ENCODE results near the gene LACC1.
A peak's percentile ranks its signal among the peaks of the same experiment; 100 is the strongest.

Gene LACC1

GRCh38 chr13:43879755-43880181 lies at the start of gene LACC1:
Gene LACC1 (plus strand): TSS chr13:43879904. CDS start chr13:43880986, 1,082 bp downstream.
- DNase-seq = peak; percentile 73

- DNase-seq = no peak
Observed at GRCh38 chr13:43830497-43830881, 49.2 kb upstream of the LACC1 start.

DNA sequence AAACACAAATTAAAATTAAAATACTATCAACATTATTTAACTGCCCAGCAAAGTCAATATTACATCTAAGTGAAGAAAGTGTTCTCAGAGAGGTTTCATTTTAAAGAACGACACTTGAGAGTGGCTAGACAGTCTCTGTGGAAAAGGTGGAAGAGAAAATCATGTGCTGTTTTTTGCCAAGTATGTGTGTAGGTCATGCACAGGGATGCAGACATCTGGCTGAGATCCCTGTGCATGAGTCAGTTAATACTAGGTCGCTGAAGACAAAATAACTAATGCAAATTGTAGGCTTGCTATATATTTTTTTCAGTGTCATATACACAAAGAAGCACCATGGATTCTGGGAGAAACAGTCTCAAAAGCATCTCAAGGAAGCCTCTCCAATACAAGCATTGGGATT lies 48.6 kb upstream of the LACC1 start:
- no peak for DNase-seq

GRCh38 chr13:43835701-43836100 lies 44.0 kb upstream of the LACC1 start:
- no peak for DNase-seq

GRCh38 chr13:43838909-43839308 lies 40.8 kb upstream of the LACC1 start:
- no peak for DNase-seq

GRCh38 chr13:43846496-43847158 lies 33.1 kb upstream of the LACC1 start:
- no peak for DNase-seq

- no peak for DNase-seq
Observed at GRCh38 chr13:43848001-43848649, 31.6 kb upstream of the LACC1 start.

GRCh38 chr13:43850873-43851272 lies 28.8 kb upstream of the LACC1 start:
- no peak for DNase-seq

- DNase-seq = no peak
Observed at GRCh38 chr13:43852923-43853404, 26.7 kb upstream of the LACC1 start.

DNA sequence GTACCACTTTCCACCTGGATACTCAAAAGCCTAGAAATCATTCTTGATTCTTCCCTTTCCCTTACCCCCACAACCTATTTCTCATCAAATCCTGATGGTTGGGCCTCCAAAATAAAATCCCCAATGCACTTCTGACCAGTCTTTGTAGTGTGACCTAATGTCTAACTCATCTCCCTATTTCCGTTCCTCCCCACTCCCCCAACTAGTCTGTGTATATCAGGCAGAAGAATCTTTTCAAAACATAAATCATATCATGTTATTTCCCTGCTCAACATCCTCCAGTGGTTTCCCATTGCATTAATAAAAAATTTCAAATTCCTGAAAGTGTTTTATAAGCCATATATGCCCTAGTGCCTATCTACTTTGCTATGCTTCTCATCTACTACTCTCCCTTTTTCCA lies 17.8 kb upstream of the LACC1 start:
- no peak for DNase-seq

DNA sequence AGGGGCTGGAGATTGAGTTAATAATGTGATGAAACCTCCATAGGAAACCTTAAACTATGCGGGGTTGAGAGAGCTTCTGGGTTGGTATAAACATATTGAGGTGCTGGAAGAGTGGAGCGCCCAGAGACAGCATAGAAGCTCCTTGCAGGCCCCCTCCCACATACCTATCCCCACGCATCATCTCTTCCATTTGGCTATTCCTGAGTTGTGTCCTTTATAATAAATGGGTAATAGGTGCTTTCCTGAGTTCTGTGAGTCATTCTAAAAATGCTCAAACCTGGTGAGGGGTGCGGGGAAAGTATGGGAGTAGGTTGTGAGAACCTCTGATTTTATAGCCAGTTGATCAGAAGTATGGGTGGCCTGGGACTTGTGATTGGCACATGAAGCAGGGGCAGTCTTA lies 14.8 kb upstream of the LACC1 start:
- DNase-seq = no peak

- no peak for DNase-seq
Observed at GRCh38 chr13:43865892-43866291, 13.8 kb upstream of the LACC1 start.

- no peak for DNase-seq
Observed at GRCh38 chr13:43872181-43872580, 7.5 kb upstream of the LACC1 start.

DNA sequence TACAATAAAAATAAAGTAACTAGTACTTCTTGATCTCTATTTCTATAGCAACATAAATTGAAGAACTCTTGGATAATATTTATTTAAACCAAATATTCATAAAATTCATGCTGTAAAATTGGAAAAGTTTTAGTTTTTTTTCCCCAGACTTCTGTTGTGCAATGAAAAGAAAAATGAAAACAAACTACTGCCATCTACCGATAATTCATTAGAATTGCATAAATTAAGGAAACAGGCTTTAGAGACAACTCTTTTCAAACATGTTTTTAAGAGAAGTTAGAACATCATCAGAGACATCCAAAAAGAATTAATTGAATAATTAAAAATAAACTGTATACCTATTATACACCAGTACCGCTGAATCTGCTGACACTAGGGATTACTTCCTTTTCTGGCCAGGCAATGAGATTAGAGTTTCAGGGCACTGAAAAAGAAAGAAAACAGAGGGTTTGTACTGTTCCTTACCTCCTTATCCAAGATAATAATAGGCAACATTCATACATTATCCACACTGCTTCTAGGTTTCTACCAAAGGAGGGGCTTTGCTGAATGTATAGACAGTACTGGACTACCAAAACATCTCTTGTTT lies 5.1 kb upstream of the LACC1 start:
- no peak for DNase-seq

DNA sequence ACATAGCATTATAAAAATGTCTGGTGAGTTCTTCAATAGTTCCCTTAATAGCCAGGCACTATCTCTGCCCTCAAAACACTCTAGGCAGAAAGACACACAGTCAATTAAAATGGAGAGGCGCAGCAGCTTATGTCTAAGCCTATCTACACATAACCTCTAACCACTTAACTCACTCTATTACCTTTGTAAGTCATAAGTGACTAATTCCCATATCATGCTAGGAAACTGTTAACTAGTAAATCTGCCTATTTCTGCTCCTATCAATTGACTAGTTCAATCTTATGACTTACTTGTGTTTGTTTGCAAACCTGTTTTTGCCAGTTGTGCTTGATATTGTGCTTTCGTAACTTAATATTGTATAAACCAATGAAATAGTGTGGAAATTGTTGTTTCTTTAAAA lies 3.3 kb upstream of the LACC1 start:
- no peak for DNase-seq

DNA sequence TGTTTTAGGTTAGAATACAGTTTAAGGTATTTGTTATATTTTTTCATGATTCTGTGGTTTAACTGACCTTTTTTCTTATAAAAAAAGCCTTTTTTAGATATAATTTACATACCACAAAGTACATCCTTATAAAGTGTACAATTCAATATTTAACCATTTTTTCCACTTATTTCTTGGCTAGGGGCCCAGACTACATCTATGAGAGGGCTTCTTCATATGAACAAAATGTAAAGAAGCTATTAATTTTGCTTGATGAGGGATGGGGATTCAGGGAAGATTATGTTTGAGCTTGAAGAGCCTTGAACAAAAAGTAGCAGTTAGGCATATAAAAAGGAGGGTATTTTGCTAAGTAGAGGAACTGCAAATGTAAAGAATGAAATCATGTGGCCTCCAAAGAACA lies 2.4 kb upstream of the LACC1 start:
- no peak for DNase-seq

- no peak for DNase-seq
Observed at GRCh38 chr13:43877766-43878165, 1.9 kb upstream of the LACC1 start.

DNA sequence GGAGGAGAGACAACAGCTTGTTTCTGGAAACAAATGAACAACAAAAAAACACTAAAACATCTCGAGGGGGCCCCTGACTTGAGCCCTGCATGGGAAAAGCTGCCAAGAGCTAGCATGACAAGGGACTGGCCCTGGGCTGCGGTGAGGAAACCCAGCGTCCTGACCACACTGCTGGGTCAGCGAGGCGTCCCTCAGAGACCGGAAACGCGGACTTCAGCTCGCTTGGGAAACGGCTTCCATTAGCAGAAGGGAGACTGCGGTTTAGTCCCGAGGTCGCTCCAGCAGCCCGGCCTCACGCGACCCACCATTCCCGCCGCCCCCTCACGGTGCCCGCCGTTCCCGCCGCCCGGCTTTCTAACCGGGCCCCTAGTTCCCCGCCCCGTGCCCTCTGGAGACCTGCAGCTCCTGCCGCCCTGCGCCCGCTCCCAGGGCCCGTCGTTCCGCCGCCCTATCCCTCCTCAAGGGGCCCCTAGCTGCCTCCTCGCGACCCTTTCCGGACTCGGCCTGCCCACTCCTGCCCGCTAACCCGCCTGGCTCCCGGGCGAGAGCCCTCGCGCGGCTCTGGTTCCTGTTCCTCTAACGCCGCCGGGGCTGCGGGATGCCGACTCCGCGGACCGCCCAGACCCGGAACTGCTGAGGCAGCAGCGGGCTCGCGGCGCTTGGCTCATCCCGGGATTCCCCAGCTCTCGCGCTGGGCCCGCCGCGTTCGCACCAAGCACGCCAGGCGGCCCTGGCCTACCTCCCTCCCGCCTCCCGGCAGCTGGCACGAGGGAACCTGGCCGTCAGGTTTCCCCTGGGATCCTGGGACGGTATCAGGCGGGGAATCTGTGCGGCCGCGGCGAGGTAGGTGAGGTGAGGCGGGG lies 581 bp upstream of the LACC1 start, which contains the start of gene CCDC122:
CCDC122 (minus strand) TSS at position 849 of the 863 bp plus-strand sequence. CDS start 10,364 bp downstream, outside the sequence.
- peak; percentile 77 for DNase-seq

DNA sequence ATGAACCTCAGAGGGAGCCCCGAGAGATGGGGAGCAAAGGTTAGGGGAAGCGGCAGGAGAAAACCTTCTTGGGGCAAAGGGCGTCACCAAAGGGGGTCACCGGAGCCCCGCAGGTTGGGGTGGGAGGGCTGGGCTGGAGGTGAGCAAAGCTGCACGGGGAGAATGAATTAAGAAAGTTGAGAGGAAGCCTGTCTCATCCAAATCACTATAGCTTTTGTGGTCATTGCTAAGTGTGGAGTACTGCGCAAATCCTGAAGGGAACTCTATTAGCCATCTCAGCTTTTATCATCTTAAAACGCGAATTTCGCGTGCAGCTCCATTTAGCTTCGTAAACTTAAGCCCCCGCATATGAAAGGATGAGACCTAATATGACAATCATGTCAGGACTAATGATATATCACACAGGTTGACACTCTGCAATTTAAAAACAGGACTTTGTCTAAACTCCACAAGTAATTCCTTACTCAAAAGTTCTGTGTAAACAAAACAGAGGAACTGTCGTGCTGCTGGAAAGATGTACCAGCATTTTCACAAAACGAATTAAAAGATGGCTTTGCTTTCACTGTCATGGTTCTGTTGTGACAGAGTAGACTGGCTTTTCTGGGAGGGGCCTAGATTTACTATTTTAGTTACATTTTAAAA lies 631 bp downstream of the LACC1 start:
- DNase-seq = no peak

- no peak for DNase-seq
Observed at GRCh38 chr13:43880926-43881325, 1.2 kb downstream of the LACC1 start.

DNA sequence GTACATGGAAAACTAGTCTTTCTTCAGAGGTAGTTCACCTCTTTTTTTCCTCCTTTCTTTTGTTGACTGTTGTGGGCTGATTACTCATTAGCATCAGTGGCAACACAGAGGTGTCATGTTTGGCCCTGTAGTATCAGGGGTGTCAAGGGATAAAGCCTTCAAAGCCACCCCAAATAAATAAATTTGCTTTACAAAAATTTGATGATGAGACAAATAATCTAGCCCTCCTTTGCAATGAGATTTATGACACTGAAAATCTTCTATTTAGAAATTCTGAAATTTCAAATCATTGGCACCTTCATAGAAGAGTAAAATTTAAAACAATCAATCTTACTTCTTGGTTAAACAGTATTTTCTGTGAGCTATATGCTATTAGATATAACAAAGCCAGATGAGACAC lies 1.9 kb downstream of the LACC1 start:
- DNase-seq = no peak

GRCh38 chr13:43883631-43884030 lies 3.9 kb downstream of the LACC1 start:
- DNase-seq = no peak

- DNase-seq = no peak
Observed at GRCh38 chr13:43884222-43884621, 4.5 kb downstream of the LACC1 start.

Measured in stimulated activated naive CD4-positive, alpha-beta T cell treated with Interleukin-2 at 50 U/mL for 16 hours (primary cell).